Posterior vena cava (tissue), 2 donors: ENCODE data around the gene TP53INP2. TPM values are rescaled to one million over a fixed set of nuclear protein-coding genes. Genes with fewer than 3 reads are reported as not detected.
A peak's percentile ranks its signal among the peaks of the same experiment; 100 is the strongest.
"Not testable (repeated sequence)": the region's sequence is repeated elsewhere in the genome, so short reads cannot be mapped to it uniquely, and the experiment has no call there.

Experiments
- DNase-seq: peaks from one replicate; pipeline ENCODE4 v3.0.0-alpha.2; 2020; ENCODE audit warnings: low spot score
- intact Hi-C, 2 donors: fragments of 100-400 bp; cut with DNase I; formaldehyde crosslinking; loops; one replicate each; pipeline versions ENCODE4 v1.14.1 to v1.14.2; 2022 to 2023
- long read RNA-seq, 2 donors: library from polyadenylated mRNA; unstranded; transcript quantifications; one replicate each; pipeline ENCODE4 v2.0.0, GENCODE V29; 2020 to 2021
- total RNA-seq, 2 donors: library from RNA; stranded (reverse); fragmentation: NEBNext Ultra II Directional; extraction: Animal tissue kit (Norgen Biotek cat#: 25700); gene quantifications; one replicate each; pipeline ENCODE4 v1.2.1, GENCODE V29; 2021
- donor health status: DM: yes; HTN: yes; CAD: no.
- donor health status: DM: yes; HTN: yes; CAD: no.

Gene TP53INP2
- total RNA-seq: 10 to 100 TPM; 34.0 to 44.7 TPM
- long read RNA-seq, donor 1, partial matches to known transcripts: 11 of 11 reads
- long read RNA-seq, donor 1, other reads (novel, unspliced or antisense): 0 of 11 reads
- long read RNA-seq, donor 2, partial matches to known transcripts: 28 of 30 reads
- long read RNA-seq, donor 2, other reads (novel, unspliced or antisense): 2 of 30 reads

GRCh38 chr20:34704177-34705007 is at the start of gene TP53INP2:
TP53INP2 (plus strand) TSS chr20:34704344; CDS start chr20:34708740, 4,396 bp downstream.
- intact Hi-C loops: loop anchor here in 1 of 2 donors (5.0 kb wide), 1 partner anchor 127 kb away; no protein-coding TSS in a partner anchor

GRCh38 chr20:34658654-34659053 is 45.5 kb upstream of the TP53INP2 start:
- DNase-seq, intact Hi-C loops: not testable (repeated sequence)

More at GRCh38 chr20:34704177-34705007, at the start of gene TP53INP2:
- peak; percentile 97 for DNase-seq

- DNase-seq, intact Hi-C loops: not testable (repeated sequence)
Measured at GRCh38 chr20:34661811-34662210, 42.3 kb upstream of the TP53INP2 start.

GRCh38 chr20:34663213-34663943 is 40.8 kb upstream of the TP53INP2 start:
- DNase-seq: no peak
- intact Hi-C loops: no loop called here

- DNase-seq, intact Hi-C loops: not testable (repeated sequence)
Measured at GRCh38 chr20:34664751-34665150, 39.4 kb upstream of the TP53INP2 start.

GRCh38 chr20:34669094-34669493 is 35.0 kb upstream of the TP53INP2 start:
- DNase-seq: no peak
- intact Hi-C loops: no loop called here

GRCh38 chr20:34673412-34673811 is 30.7 kb upstream of the TP53INP2 start:
- DNase-seq: no peak
- intact Hi-C loops: no loop called here

GRCh38 chr20:34675561-34675960 is 28.6 kb upstream of the TP53INP2 start:
- no peak for DNase-seq
- intact Hi-C loops: no loop called here

GRCh38 chr20:34675993-34676641 is 28.0 kb upstream of the TP53INP2 start:
- no peak for DNase-seq
- intact Hi-C loops: no loop called here

GRCh38 chr20:34676642-34677373 is 27.3 kb upstream of the TP53INP2 start, which contains the start of gene PIGU:
PIGU (minus strand) TSS chr20:34677092; CDS start chr20:34677085, 7 bp downstream.
- DNase-seq: peak; percentile 99
- intact Hi-C loops: no loop called here

- intact Hi-C loops: no loop called here
- DNase-seq: no peak
Measured at GRCh38 chr20:34680586-34681175, 23.5 kb upstream of the TP53INP2 start.

- intact Hi-C loops: no loop called here
- no peak for DNase-seq
Measured at GRCh38 chr20:34683667-34684066, 20.5 kb upstream of the TP53INP2 start.

GRCh38 chr20:34689486-34689885 is 14.7 kb upstream of the TP53INP2 start:
- no peak for DNase-seq
- intact Hi-C loops: no loop called here

GRCh38 chr20:34691838-34692237 is 12.3 kb upstream of the TP53INP2 start:
- DNase-seq: no peak
- intact Hi-C loops: no loop called here

GRCh38 chr20:34693414-34693813 is 10.7 kb upstream of the TP53INP2 start:
- intact Hi-C loops: no loop called here
- no peak for DNase-seq

GRCh38 chr20:34701405-34702085 is 2.6 kb upstream of the TP53INP2 start:
- DNase-seq: no peak
- intact Hi-C loops: no loop called here

GRCh38 chr20:34703061-34703423 is 1.1 kb upstream of the TP53INP2 start:
- intact Hi-C loops: no loop called here
- DNase-seq: no peak
